Suprapubic skin (tissue), 4 donors: ENCODE data around the gene MYL12A. TPM values are rescaled to one million over a fixed set of nuclear protein-coding genes. Genes with fewer than 3 reads are reported as not detected.
"Not testable (repeated sequence)": the region's sequence is repeated elsewhere in the genome, so short reads cannot be mapped to it uniquely, and the experiment has no call there.

Experiments used
- DNase-seq, 2 donors: peaks; one replicate each; pipeline ENCODE4 v3.0.0-alpha.2; 2019; ENCODE audit warnings: low spot score in 2 of 2
- H3K27ac ChIP-seq: fragments of 200-600 bp; sonication (generic); one replicate; pipeline ENCODE4 v1.5.1; 2019
- H3K27me3 ChIP-seq: fragments of 200-600 bp; sonication (generic); one replicate; pipeline ENCODE4 v1.5.1; 2019
- H3K36me3 ChIP-seq: fragments of 200-600 bp; sonication (generic); one replicate; pipeline ENCODE4 v1.5.1; 2019
- H3K4me1 ChIP-seq: fragments of 200-600 bp; sonication (generic); one replicate; pipeline ENCODE4 v1.5.1; 2019
- H3K4me3 ChIP-seq: fragments of 200-600 bp; sonication (generic); one replicate; pipeline ENCODE4 v1.5.1; 2019; ENCODE audit warnings: mild to moderate bottlenecking
- H3K9me3 ChIP-seq: fragments of 200-600 bp; sonication (generic); one replicate; pipeline ENCODE4 v1.5.1; 2019
- CTCF ChIP-seq, 2 donors: fragments of 200-600 bp in 1 of 2; fragments of 450-650 bp in 1 of 2; sonication (generic) in 1 of 2; IDR thresholded peaks; one replicate each; pipeline ENCODE4 v1.5.1; 2016 to 2019; ENCODE audit warnings: antibody characterized with exemption in 2 of 2, mild to moderate bottlenecking in 1 of 2, moderate library complexity in 1 of 2
- EP300 ChIP-seq: sonication (generic); formaldehyde crosslinking; IDR thresholded peaks from one replicate; pipeline ENCODE4 v1.6.1; 2017; ENCODE audit warnings: antibody characterized with exemption
- POLR2A ChIP-seq, 2 donors: fragments of 450-650 bp; IDR thresholded peaks; one replicate each; pipeline ENCODE4 v1.6.1; 2017; ENCODE audit warnings: antibody characterized with exemption in 2 of 2, mild to moderate bottlenecking in 2 of 2, moderate library complexity in 2 of 2
- POLR2AphosphoS5 ChIP-seq, 3 donors: sonication (generic); formaldehyde crosslinking; IDR thresholded peaks; one replicate each; pipeline ENCODE4 v1.6.1; 2017; ENCODE audit warnings: antibody characterized with exemption in 3 of 3
- WGBS: methylation state at CpG from one replicate; pipeline ENCODE4 v1.1.5; 2018; 5-methylcytosine and 5-hydroxymethylcytosine counted together
- total RNA-seq, 4 donors: library from RNA; depleted of rRNA; stranded (reverse); fragments of >200 nt; gene quantifications; one replicate each; pipeline ENCODE4 v1.1.0, GENCODE V29; 2016

The MYL12A gene
- total RNA-seq, 4 donors from 2014 or later = 190 to 259 (median 242) TPM

DNA sequence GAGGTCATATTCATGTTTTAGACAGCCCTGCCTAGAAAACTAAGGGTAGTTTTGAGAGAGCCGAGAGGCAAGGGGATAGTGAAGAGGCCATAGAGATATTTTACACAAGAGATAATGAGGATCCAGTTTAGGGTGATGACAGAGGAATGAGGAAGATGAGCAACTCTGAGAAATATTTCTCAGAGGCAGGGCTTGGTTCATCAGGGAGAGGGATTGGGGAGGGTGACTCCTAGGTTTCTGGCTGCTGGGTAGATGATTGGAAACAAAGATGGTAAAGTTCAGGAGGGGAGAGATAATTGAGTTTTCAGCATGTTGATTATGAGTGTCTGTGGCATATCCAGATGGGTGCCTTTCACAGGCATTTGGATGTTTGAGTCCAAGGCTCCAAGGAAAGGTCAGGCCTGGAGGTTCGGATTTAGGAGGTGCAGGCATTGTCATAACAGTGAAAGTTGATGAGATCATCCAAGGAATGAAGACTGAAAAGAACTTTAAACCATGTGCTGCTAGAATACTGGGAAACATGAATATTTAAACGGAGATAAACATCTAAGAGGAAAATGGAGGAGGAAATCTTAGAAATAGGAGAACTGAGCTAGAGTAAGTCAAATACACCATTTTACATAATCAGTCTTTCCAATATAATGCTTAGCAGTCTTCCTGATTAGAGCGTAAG is 21.8 kb downstream of the MYL12A start:
- peaks cover 62% of the 10 kb centered on the region for H3K4me1 ChIP-seq
- 59% methylated on average over 4 of the region's 4 CpGs for WGBS
- no peak overlapping the region for H3K4me3 ChIP-seq
- peaks cover 15% of the 10 kb centered on the region for H3K36me3 ChIP-seq
- DNase-seq = no peak
- TF ChIP-seq POLR2AphosphoS5 (IDR thresholded peaks at IDR 0.05) (no peak), POLR2A (IDR thresholded peaks at IDR 0.05) (no peak), CTCF (IDR thresholded peaks at IDR 0.05) (no peak), EP300 (no peak)
- no peaks in the 10 kb centered on the region for H3K9me3 ChIP-seq
- H3K27ac ChIP-seq = no peak overlapping the region
- no peaks in the 10 kb centered on the region for H3K27me3 ChIP-seq

- H3K4me1 ChIP-seq = peaks cover 57% of the 10 kb centered on the region
- H3K36me3 ChIP-seq = peaks cover 20% of the 10 kb centered on the region
- H3K9me3 ChIP-seq = no peaks in the 10 kb centered on the region
- H3K4me3 ChIP-seq = no peak overlapping the region
- no peaks in the 10 kb centered on the region for H3K27me3 ChIP-seq
- WGBS = 95% methylated on average over 1 of the region's 1 CpG
- H3K27ac ChIP-seq = no peak overlapping the region
- DNase-seq = no peak
- TF ChIP-seq CTCF (IDR thresholded peaks at IDR 0.05) (no peak), EP300 (no peak), POLR2AphosphoS5 (IDR thresholded peaks at IDR 0.05) (no peak), POLR2A (IDR thresholded peaks at IDR 0.05) (no peak)
These were observed 22.3 kb downstream of the MYL12A start for GRCh38 chr18:3269914-3270299.

GRCh38 chr18:3273042-3273441 is 25.4 kb downstream of the MYL12A start:
- no peak overlapping the region for H3K27ac ChIP-seq
- DNase-seq = no peak
- WGBS = 50% methylated on average over 3 of the region's 3 CpGs
- peaks cover 49% of the 10 kb centered on the region for H3K36me3 ChIP-seq
- peaks cover 25% of the 10 kb centered on the region for H3K4me1 ChIP-seq
- TF ChIP-seq POLR2AphosphoS5 (IDR thresholded peaks at IDR 0.05) = no peak
- no peak for TF ChIP-seq POLR2A (IDR thresholded peaks at IDR 0.05)
- TF ChIP-seq EP300 = no peak
- no peak for TF ChIP-seq CTCF (IDR thresholded peaks at IDR 0.05)
- no peaks in the 10 kb centered on the region for H3K9me3 ChIP-seq
- no peak overlapping the region for H3K4me3 ChIP-seq
- no peaks in the 10 kb centered on the region for H3K27me3 ChIP-seq

GRCh38 chr18:3277643-3278213 is 30.1 kb downstream of the MYL12A start:
- H3K4me3 ChIP-seq, H3K27me3 ChIP-seq, H3K4me1 ChIP-seq, H3K9me3 ChIP-seq, DNase-seq, H3K27ac ChIP-seq: not testable (repeated sequence)
- 76% methylated on average over 7 of the region's 7 CpGs for WGBS
- peaks cover 56% of the 10 kb centered on the region for H3K36me3 ChIP-seq

DNA sequence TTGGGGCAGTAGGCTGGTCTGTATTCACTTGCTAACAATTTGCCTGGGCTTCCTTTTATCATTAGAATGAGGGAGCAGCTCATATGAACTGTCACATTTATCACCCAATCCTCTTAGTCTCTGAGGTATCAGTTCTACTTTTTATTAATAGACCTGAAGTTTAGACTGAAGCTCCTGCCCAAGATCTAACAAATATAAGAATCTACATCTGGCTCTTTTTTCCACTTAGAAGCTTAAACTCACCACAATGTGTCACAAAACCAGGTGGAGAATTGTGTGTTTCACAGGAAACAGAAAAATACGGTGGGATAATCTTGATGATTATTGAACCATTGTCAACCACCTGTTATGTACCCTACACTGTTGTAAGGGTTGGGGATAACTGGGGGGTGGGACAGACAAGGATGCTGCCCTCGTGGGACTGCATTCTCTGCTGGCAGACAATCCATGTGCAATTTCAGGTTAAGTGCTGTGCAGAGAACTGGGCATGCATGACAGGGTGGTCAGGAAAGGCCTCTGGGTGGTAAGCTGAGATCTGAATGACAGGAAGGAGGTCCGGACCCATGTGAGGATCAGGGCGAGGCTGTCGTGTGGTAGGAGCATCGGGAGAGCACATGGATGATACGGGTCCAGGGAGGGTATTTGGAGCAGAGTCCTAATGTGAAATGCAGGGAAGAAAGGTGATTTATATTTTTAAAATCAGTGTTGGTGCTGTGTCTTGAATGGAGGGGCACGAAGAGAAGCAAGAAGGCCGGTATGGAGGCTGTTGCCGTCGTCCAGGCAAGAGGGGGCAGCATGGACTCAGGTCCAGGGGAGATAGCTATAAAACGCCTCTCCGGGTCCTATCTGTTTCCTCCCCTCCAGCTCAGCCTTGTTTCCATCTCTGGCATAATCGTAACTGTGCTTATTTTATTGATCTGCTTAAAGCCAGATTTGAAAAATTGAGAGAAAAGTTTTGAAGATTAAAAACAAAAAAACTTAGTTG is 31.9 kb downstream of the MYL12A start:
- no peak overlapping the region for H3K27ac ChIP-seq
- TF ChIP-seq EP300 = no peak
- no peak overlapping the region for H3K4me3 ChIP-seq
- no peaks in the 10 kb centered on the region for H3K27me3 ChIP-seq
- peaks cover 40% of the 10 kb centered on the region for H3K36me3 ChIP-seq
- peaks cover 6% of the 10 kb centered on the region for H3K4me1 ChIP-seq
- H3K9me3 ChIP-seq = no peaks in the 10 kb centered on the region
- WGBS = 33% methylated on average over 14 of the region's 14 CpGs
- DNase-seq = no peak
